Measurements from ENCODE around the gene FXYD1.
"Not testable (repeated sequence)": the region's sequence is repeated elsewhere in the genome, so short reads cannot be mapped to it uniquely, and the experiment has no call there.

Gene FXYD1

GRCh38 chr19:35103614-35104013 lies 35.0 kb upstream of the FXYD1 start:
- not testable (repeated sequence) for H3K27me3 Mint-ChIP-seq (ENCODE audit: low read depth); H3K4me3 Mint-ChIP-seq; H3K27ac Mint-ChIP-seq; H3K4me1 Mint-ChIP-seq (ENCODE audit: low read depth); H3K9me3 Mint-ChIP-seq; H3K36me3 Mint-ChIP-seq (ENCODE audit: low read depth)

DNA sequence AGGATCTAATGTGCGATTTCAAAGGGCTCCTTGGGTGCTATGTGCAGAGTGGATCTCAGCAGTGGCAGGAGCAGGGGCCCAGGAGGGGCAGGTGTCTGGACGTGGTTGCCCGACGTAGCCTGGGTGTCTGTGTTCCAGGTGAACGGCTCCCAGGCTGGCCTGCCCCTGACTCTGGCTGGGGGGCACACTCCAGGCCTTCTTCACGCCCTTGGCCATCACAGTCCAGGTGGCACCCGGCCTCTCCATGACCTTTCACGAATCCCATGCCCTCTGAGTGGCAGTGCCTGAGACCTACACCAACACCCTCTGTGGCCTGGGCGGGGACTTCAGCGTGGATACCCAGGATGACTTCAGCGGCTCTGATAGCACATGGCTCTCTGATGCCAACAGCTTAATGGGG lies 34.3 kb upstream of the FXYD1 start:
- Mint-ChIP-seq H3K36me3 (ENCODE audit: low read depth) (no peaks in the 10 kb centered on the region), H3K4me1 (ENCODE audit: low read depth) (peaks cover 5% of the 10 kb centered on the region), H3K4me3 (no peak overlapping the region), H3K9me3 (peaks cover 7% of the 10 kb centered on the region), H3K27ac (no peak overlapping the region), H3K27me3 (ENCODE audit: low read depth) (no peaks in the 10 kb centered on the region)

DNA sequence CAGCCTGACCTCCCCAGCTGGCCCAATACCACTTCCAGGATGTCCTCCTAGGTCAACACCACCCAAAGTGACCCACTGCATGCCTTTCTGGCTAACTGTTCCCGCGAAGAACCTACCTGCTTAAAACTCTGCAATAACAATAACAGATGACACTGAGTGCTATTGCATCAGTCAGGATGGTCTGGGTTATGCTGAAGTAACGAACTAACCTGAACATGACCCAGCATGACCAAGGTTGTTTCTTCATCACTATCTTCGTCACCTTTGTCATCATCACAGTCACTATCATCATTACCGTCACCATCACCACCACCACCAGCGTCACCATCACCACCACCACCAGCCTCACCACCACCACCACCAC lies 33.6 kb upstream of the FXYD1 start:
- H3K9me3 Mint-ChIP-seq: peaks cover 7% of the 10 kb centered on the region
- no peak overlapping the region for H3K27ac Mint-ChIP-seq
- no peaks in the 10 kb centered on the region for H3K27me3 Mint-ChIP-seq (ENCODE audit: low read depth)
- no peak overlapping the region for H3K4me3 Mint-ChIP-seq
- peaks cover 5% of the 10 kb centered on the region for H3K4me1 Mint-ChIP-seq (ENCODE audit: low read depth)
- no peaks in the 10 kb centered on the region for H3K36me3 Mint-ChIP-seq (ENCODE audit: low read depth)

GRCh38 chr19:35105411-35106290 lies 33.0 kb upstream of the FXYD1 start:
- no peak overlapping the region for H3K27ac Mint-ChIP-seq
- H3K36me3 Mint-ChIP-seq (ENCODE audit: low read depth): no peaks in the 10 kb centered on the region
- peaks cover 5% of the 10 kb centered on the region for H3K4me1 Mint-ChIP-seq (ENCODE audit: low read depth)
- H3K9me3 Mint-ChIP-seq: peaks cover 7% of the 10 kb centered on the region
- H3K4me3 Mint-ChIP-seq: no peak overlapping the region
- H3K27me3 Mint-ChIP-seq (ENCODE audit: low read depth): no peaks in the 10 kb centered on the region

DNA sequence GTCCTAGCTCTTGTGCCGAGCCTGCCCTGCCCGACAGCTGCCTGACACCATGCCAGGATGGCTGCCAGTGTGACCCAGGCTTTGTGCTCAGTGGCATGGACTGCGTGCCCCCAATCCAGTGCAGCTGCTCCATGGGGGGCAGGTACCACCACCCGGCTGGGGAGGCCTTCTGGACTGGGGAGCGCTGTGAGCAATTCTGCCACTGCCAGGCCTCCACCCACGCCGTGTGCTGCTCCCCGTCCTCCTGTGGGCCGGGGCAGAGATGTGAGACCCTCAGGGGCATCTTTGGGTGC lies 32.4 kb upstream of the FXYD1 start:
- no peak overlapping the region for H3K4me3 Mint-ChIP-seq
- no peaks in the 10 kb centered on the region for H3K27me3 Mint-ChIP-seq (ENCODE audit: low read depth)
- H3K27ac Mint-ChIP-seq: no peak overlapping the region
- H3K9me3 Mint-ChIP-seq: peaks cover 7% of the 10 kb centered on the region
- H3K4me1 Mint-ChIP-seq (ENCODE audit: low read depth): peaks cover 5% of the 10 kb centered on the region
- H3K36me3 Mint-ChIP-seq (ENCODE audit: low read depth): no peaks in the 10 kb centered on the region

DNA sequence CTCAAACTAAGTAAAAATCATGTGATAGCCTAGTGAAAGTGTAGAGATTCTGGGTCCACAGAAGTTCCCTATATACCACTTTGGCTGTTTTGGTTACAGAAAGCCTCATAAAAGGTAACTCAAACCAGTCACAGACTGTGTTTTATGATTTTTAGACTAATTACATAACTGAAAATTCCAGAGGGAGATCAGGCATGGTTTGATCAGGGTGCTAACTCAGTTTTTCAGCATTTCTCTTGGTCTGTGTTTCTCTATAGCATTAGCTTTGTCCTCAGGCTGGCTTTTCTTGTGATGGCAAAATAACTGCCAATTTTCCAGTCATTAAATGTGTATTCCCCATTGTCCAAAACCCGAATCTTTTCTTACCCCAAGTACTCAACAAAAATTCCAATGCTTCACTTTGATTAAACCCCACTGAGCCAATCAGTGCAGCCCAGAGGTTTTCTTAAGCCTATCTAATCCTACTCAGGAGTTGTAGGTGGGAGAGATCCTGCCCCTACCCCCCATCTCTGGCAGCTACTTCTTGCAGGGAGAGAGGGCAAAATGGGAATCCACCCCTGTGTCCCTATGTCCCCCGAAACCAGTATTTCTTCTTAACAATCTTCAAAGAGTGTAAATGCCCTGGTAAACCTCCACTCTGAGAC lies 31.6 kb upstream of the FXYD1 start:
- H3K27ac Mint-ChIP-seq: no peak overlapping the region
- H3K27me3 Mint-ChIP-seq (ENCODE audit: low read depth): peaks cover 3% of the 10 kb centered on the region
- peaks cover 7% of the 10 kb centered on the region for H3K9me3 Mint-ChIP-seq
- peaks cover 6% of the 10 kb centered on the region for H3K4me1 Mint-ChIP-seq (ENCODE audit: low read depth)
- no peaks in the 10 kb centered on the region for H3K36me3 Mint-ChIP-seq (ENCODE audit: low read depth)
- H3K4me3 Mint-ChIP-seq: no peak overlapping the region

DNA sequence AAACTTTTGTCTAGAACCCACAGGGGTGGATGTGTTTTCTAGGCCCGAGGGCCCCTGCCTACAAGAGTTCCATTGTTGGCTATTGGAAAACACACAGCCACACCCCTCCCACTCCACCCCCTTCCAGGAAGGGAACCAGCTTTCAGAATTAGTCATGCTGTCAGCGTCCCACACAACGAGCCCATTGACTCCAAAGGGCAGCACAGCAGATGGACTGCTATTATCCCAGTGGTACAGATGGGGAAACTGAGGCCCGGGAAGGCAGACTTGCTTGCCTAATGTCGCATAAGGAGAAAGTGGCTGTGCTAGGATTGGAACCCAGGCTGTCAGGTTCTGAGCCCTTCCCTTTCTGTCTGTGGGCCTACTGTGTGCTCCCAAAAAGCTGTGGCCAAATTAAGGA lies 31.1 kb upstream of the FXYD1 start:
- Mint-ChIP-seq H3K4me3 (no peak overlapping the region), H3K27ac (no peak overlapping the region), H3K9me3 (peaks cover 7% of the 10 kb centered on the region), H3K36me3 (ENCODE audit: low read depth) (no peaks in the 10 kb centered on the region), H3K4me1 (ENCODE audit: low read depth) (peaks cover 6% of the 10 kb centered on the region), H3K27me3 (ENCODE audit: low read depth) (peaks cover 4% of the 10 kb centered on the region)

DNA sequence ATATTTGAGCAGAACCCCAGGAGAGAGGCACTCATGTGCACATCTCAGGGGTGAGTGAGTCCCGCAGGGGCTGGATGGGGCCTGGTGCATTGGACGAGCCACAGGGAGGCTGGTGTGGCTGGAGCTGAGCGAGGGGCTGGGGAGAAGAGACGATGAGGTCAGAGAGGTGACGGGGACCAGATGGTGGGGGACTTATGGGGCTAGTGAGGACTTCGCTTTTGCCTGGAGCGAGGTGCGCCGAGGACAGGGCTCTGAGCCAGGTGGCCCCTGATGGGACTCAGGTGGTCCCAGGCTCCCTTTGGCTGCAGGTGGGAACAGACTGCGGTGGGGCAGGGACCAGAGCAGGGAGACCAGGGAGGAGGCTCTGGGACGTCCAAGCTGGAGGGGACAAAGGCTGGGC lies 29.9 kb upstream of the FXYD1 start:
- peaks cover 7% of the 10 kb centered on the region for H3K9me3 Mint-ChIP-seq

GRCh38 chr19:35109395-35110112 lies 29.1 kb upstream of the FXYD1 start:
- H3K27me3 Mint-ChIP-seq (ENCODE audit: low read depth): peaks cover 4% of the 10 kb centered on the region
- H3K9me3 Mint-ChIP-seq: peaks cover 7% of the 10 kb centered on the region
- H3K4me3 Mint-ChIP-seq: no peak overlapping the region
- H3K36me3 Mint-ChIP-seq (ENCODE audit: low read depth): no peaks in the 10 kb centered on the region
- no peak overlapping the region for H3K27ac Mint-ChIP-seq
- peaks cover 7% of the 10 kb centered on the region for H3K4me1 Mint-ChIP-seq (ENCODE audit: low read depth)

More for the DNA sequence above, 29.9 kb upstream of the FXYD1 start:
- peaks cover 4% of the 10 kb centered on the region for H3K27me3 Mint-ChIP-seq (ENCODE audit: low read depth)
- H3K4me1 Mint-ChIP-seq (ENCODE audit: low read depth): peaks cover 6% of the 10 kb centered on the region
- no peak overlapping the region for H3K4me3 Mint-ChIP-seq
- no peak overlapping the region for H3K27ac Mint-ChIP-seq
- no peaks in the 10 kb centered on the region for H3K36me3 Mint-ChIP-seq (ENCODE audit: low read depth)

DNA sequence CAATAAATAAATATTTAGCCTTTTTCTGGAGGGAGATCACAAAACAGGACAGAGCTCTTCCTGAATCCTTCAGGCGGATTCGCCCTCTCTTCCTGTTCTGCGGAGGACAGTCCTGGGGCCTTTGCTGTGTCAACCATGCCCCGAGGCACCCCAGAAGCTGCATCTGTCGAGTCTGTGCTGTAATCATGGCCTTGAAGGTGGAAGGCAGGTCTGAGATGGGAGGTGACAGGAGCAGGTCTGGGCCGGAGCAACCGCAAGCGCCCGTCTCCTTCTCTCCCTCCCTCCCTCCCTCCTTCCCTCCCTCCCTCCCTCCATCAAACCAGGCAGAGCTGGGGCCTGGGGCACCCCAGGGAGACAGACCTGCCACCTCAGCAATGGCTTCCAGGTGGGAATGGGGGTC lies 27.6 kb upstream of the FXYD1 start:
- peaks cover 4% of the 10 kb centered on the region for H3K27me3 Mint-ChIP-seq (ENCODE audit: low read depth)

DNA sequence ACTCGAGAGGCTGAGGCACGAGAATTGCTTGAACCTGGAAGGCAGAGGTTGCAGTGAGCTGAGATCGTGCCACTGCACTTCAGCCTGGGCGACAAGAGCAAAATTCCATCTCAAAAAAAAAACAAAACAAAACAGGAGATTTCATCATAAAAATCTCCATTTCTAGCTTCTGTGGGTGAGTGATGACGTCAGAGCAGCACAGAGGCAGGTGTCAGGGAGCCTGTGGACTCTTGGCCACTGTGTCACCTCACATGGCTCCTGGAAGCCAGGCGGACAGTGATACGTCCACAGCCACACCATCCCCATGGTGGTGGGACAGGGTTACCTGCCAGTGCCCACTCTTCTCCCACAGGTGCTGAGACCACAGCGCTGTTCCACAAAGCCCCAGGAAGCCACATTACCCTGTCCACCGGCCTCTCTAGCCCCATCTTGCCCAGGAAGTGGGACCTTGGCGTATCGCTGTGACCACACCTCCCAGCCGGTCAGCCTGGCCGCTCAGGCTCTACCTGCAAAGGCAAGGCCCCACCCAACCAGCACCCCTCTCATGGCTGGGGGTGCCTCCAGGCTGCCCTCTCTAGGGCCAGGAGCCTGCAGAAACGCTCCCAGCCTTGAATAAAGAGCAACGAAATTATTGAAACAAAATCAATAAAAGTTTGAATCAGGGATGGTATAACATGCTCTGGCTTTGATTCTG lies 25.5 kb upstream of the FXYD1 start:
- Mint-ChIP-seq H3K9me3 (no peaks in the 10 kb centered on the region), H3K27ac (no peak overlapping the region), H3K36me3 (ENCODE audit: low read depth) (no peaks in the 10 kb centered on the region)

More for the DNA sequence above, 27.6 kb upstream of the FXYD1 start:
- peaks cover 7% of the 10 kb centered on the region for H3K9me3 Mint-ChIP-seq
- no peak overlapping the region for H3K4me3 Mint-ChIP-seq
- H3K4me1 Mint-ChIP-seq (ENCODE audit: low read depth): peaks cover 10% of the 10 kb centered on the region
- H3K36me3 Mint-ChIP-seq (ENCODE audit: low read depth): no peaks in the 10 kb centered on the region
- H3K27ac Mint-ChIP-seq: no peak overlapping the region

DNA sequence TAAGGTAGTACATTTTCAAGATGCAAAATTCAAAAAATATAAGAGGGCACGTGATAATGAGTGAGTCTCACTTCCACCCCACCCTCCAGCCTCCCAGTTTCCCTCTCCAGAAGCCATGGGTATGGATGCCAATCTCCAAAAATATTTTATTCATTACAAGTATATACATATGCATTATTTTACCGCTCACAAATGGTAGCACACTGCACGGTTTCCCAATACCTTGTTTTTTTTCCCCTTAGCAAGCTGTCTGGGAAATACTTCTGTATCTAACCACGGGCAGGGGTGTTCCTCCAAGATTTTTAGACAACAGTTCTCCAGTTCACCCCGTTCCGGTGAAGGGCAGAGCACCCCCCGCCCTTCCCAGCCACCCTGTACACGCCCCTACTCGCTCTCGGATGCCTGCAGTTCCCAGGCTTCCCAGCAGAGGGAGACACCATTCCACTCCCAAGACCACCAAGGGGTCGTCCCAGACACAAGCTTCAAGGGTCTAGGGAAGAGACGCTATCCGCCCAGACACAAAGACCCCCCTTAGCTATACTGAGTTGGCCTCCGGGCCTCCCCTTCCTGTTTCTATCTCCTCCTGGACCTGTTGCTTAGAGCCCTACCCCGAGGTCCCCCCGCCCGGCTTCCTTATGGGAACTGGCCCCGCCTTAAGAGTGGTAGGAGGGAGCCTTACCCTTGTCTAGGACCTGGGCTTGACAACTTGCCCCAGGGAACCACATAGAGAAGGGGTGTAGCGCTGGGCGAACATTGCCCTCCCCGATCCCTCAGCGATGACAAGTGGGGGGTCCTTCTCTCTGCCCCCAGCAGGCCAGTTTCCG lies 24.1 kb upstream of the FXYD1 start:
- Mint-ChIP-seq H3K27me3 (ENCODE audit: low read depth) (peaks cover 10% of the 10 kb centered on the region), H3K36me3 (ENCODE audit: low read depth) (no peaks in the 10 kb centered on the region), H3K9me3 (no peaks in the 10 kb centered on the region), H3K27ac (no peak overlapping the region), H3K4me3 (no peak overlapping the region), H3K4me1 (ENCODE audit: low read depth) (peaks cover 5% of the 10 kb centered on the region)

More for the DNA sequence above, 25.5 kb upstream of the FXYD1 start:
- Mint-ChIP-seq H3K27me3 (ENCODE audit: low read depth) (peaks cover 10% of the 10 kb centered on the region), H3K4me1 (ENCODE audit: low read depth) (peaks cover 5% of the 10 kb centered on the region), H3K4me3 (no peak overlapping the region)

DNA sequence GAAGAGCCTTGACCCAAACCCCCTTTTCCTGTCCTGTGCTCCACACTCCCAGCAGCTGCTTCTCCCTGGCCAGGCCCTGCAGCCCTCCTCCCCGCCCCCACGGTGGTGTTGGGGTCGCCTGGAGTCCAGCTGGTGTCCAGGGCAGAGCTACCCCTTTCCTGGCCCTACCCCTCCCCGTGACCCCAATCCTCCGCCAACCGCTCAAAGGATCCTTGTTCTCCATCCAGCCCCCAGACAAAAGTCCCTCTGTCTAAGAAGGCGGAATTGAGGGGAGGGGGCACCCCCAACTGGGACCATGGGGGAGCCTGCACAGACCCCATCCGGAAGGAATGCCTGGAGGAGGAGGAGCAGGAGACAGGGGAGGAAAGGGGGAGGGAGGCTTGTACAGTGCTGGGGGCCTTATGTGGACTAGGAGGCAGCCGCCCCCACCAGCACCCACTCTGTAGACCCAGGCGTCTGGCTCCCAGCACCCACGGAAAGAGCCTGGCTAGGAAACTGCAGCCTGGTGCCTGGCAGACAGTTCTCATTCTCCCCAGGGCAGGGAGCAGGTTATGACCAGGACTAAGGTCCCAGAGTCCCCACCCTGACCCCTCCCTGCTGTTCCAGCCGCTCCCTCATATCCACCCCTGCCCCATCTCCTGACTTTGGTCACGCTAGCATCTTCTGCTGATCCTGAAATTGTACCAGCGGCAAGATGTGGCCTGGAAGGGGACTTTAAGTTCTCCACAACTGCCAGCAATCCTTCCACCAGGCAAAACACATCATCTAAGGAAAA lies 23.3 kb upstream of the FXYD1 start, which contains the start of gene FXYD3:
Gene FXYD3 (plus strand): TSS at position 647 of the 775 bp plus-strand sequence. CDS start 3,554 bp downstream, outside the sequence.
- H3K36me3 Mint-ChIP-seq (ENCODE audit: low read depth): no peaks in the 10 kb centered on the region
- H3K4me3 Mint-ChIP-seq: no peak within 1 kb of the TSS

More for the DNA sequence above, 23.3 kb upstream of the FXYD1 start, which contains the start of gene FXYD3:
- H3K9me3 Mint-ChIP-seq: no peaks in the 10 kb centered on the region
- H3K27me3 Mint-ChIP-seq (ENCODE audit: low read depth): peaks cover 10% of the 10 kb centered on the region
- H3K27ac Mint-ChIP-seq: no peak within 1 kb of the TSS
- H3K4me1 Mint-ChIP-seq (ENCODE audit: low read depth): peaks cover 5% of the 10 kb centered on the region

All from T-helper 1 cell treated with Interleukin-12 subunit alpha and Interleukin-12 subunit beta and Interleukin-4 antibody, amounts not matched to agents 30 μg/mL and 1 μg/mL, for 36 hours (primary cell).